Measurements from ENCODE around the gene PEX5L. TPM values are rescaled to one million over a fixed set of nuclear protein-coding genes. Genes with fewer than 3 reads are reported as not detected.
A peak's percentile ranks its signal among the peaks of the same experiment; 100 is the strongest.
"Not testable (repeated sequence)": the region's sequence is repeated elsewhere in the genome, so short reads cannot be mapped to it uniquely, and the experiment has no call there.

Gene PEX5L
- total and polyA plus RNA-seq, 8 donors = 1.1 to 30.2 (median 8.6) TPM

DNA sequence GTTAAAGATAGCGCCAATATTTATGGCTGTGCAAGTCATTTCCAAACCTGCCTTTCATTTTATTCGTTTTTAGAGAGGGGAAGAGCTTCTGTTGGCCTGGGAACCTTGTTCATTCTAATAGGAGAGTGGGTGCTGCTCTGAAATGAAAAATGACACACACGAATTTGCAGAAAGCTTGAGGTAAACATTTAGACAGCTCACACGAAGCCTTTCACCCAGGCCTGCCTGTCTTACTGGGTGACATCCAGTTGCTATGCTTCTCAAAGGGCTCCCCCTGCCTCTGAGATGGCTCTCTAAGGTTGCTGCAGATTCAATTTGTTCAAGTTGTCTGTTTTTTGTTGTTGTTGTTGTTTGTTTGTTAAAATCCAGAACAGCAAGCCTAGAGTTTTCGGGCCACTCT is 18.2 kb downstream of the PEX5L start:
- TF ChIP-seq, protein P1, sequence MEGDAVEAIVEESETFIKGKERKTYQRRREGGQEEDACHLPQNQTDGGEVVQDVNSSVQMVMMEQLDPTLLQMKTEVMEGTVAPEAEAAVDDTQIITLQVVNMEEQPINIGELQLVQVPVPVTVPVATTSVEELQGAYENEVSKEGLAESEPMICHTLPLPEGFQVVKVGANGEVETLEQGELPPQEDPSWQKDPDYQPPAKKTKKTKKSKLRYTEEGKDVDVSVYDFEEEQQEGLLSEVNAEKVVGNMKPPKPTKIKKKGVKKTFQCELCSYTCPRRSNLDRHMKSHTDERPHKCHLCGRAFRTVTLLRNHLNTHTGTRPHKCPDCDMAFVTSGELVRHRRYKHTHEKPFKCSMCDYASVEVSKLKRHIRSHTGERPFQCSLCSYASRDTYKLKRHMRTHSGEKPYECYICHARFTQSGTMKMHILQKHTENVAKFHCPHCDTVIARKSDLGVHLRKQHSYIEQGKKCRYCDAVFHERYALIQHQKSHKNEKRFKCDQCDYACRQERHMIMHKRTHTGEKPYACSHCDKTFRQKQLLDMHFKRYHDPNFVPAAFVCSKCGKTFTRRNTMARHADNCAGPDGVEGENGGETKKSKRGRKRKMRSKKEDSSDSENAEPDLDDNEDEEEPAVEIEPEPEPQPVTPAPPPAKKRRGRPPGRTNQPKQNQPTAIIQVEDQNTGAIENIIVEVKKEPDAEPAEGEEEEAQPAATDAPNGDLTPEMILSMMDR (IDR thresholded peaks at IDR 0.05) = no peak
- H3K9me3 ChIP-seq = no peaks in the 10 kb centered on the region
- intact Hi-C loops (cut with DNase I) = no loop called here
- H3K27me3 ChIP-seq = no peaks in the 10 kb centered on the region
- FAIRE-seq (no peak), DNase-seq (no peak), ATAC-seq (peak in 1 of 4 donors; percentile 40)
- no peaks in the 10 kb centered on the region for H3K36me3 ChIP-seq
- H3K27ac ChIP-seq = no peak overlapping the region
- no peaks in the 10 kb centered on the region for H3K4me1 ChIP-seq
- H3K4me3 ChIP-seq = no peak overlapping the region
- 46 to 50% methylated on average over 5 of the region's 5 CpGs for WGBS, 2 donors

DNA sequence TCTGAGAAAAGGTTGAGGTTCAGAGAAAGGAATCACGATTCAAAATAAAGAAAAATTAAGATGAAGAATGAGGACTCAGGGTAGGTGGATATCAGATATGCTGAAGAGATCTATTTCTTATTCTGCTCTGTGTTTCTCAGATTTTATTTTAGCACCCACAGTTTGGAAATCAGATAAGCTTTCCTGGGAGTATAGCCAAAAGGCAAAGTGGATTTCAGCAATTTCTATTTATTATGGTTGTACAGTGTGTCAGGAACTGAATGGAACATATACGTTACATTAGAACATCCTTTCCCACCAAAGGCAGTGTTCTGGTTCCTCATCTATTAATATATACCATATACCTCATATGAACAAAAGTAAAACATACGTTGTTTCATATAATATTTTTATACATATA is 18.9 kb downstream of the PEX5L start:
- ATAC-seq (no peak), DNase-seq (no peak), FAIRE-seq (no peak)
- TF ChIP-seq, protein P1 (IDR thresholded peaks at IDR 0.05) = no peak
- no peaks in the 10 kb centered on the region for H3K9me3 ChIP-seq
- H3K27ac ChIP-seq = no peak overlapping the region
- whole genome bisulfite sequencing, 2 donors = 56 to 67% methylated on average over 3 of the region's 3 CpGs
- intact Hi-C loops (cut with DNase I) = no loop called here
- no peaks in the 10 kb centered on the region for H3K36me3 ChIP-seq
- no peak overlapping the region for H3K4me3 ChIP-seq
- H3K27me3 ChIP-seq = no peaks in the 10 kb centered on the region
- H3K4me1 ChIP-seq = no peaks in the 10 kb centered on the region

DNA sequence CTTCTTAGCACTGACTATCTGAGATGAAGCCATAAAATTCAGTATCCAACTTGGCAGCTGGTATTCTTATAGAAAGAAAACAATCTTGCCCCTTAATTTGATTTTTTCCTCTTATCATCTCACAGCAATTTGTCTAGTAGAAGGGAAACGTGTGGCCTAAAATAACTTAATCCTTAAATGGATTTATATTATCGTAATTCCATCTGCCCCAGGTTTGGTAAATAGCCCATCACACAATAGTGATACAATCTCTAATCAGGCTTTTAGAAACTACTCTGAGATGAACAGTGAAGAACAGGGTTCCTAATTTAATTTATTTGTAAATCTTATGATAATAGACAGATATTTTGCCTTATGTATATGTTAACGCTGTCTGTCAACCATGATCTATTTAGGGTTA is 24.8 kb downstream of the PEX5L start:
- Histone ChIP-seq H3K4me1 (no peaks in the 10 kb centered on the region), H3K9me3 (no peaks in the 10 kb centered on the region), H3K27me3 (no peaks in the 10 kb centered on the region), H3K36me3 (no peaks in the 10 kb centered on the region), H3K27ac (no peak overlapping the region), H3K4me3 (no peak overlapping the region)
- FAIRE-seq (no peak), ATAC-seq (no peak), DNase-seq (no peak)
- 64 to 69% methylated on average over 3 of the region's 3 CpGs for WGBS, 2 donors
- intact Hi-C loops (cut with DNase I) = no loop called here
- TF ChIP-seq, protein P1 (IDR thresholded peaks at IDR 0.05) = no peak

DNA sequence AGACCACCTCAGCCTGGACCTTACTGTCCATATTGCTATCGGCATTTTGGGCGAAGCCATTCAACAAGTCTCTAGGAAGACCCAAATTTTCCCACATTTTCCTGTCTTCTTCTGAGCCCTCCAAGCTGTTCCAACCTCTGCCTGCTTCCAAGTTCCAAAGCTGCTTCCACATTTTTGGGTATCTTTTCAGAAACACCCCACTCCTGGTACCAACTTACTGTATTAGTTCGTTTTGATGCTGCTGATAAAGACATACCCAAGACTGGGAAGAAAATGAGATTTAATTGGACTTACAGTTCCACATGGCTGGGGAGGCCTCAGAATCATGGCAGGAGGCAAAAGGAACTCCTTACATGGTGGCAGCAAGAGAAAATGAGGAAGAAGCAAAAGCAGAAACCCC is 28.4 kb downstream of the PEX5L start:
- H3K36me3 ChIP-seq; FAIRE-seq; H3K27me3 ChIP-seq; H3K4me3 ChIP-seq; H3K4me1 ChIP-seq; ATAC-seq; H3K9me3 ChIP-seq; intact Hi-C loops (cut with DNase I); H3K27ac ChIP-seq; DNase-seq: not testable (repeated sequence)
- WGBS, 2 donors = 86 to 94% methylated on average over 3 of the region's 3 CpGs

DNA sequence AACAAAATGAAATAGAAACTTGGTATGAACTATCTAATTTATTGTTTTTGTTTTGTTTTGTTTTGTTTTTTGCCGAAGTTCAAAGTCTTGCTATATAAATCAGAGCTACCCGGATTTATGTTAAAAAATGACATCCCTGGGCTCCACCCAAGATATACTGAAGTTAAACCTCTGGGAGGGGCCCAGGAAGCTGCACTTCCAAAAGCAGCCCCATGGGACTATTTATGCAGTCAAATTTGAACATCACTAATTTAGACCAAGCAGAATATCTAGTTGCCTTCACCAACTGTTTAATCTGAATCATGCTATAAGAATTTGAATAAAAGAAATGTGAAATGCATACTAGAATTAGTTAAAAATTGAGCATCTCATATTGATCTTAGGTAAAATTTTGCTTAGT is 32.2 kb downstream of the PEX5L start:
- intact Hi-C loops (cut with DNase I) = no loop called here
- Histone ChIP-seq H3K27me3 (no peaks in the 10 kb centered on the region), H3K36me3 (no peaks in the 10 kb centered on the region), H3K27ac (no peak overlapping the region), H3K4me3 (no peak overlapping the region), H3K9me3 (no peaks in the 10 kb centered on the region), H3K4me1 (no peaks in the 10 kb centered on the region)
- WGBS, 2 donors = 87% methylated on average over 2 of the region's 2 CpGs
- DNase-seq (no peak), FAIRE-seq (no peak), ATAC-seq (no peak)
- TF ChIP-seq, protein P1 (IDR thresholded peaks at IDR 0.05) = no peak

DNA sequence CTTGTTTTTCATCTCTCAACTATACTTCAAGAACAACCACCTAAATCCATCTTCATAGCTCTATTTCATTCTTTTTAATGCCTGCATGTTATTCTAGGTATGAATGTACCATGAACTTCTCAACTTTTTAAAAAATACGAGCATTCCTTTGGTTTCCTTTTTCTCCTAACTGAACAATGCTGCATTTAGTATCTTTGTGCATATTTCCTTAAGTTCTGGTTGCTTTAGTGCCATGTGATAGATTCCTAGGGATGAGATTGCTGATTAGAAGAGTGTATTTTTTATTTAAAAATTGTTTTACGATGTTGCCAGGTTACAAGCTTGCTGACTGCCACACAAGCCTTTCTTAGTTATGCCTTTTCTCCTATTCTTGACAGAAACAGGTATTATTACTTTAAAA is 34.7 kb downstream of the PEX5L start:
- no peak overlapping the region for H3K27ac ChIP-seq
- H3K4me1 ChIP-seq = no peaks in the 10 kb centered on the region
- no peaks in the 10 kb centered on the region for H3K9me3 ChIP-seq
- DNase-seq = no peak
- H3K27me3 ChIP-seq = no peaks in the 10 kb centered on the region
- no peak for FAIRE-seq
- H3K4me3 ChIP-seq = no peak overlapping the region
- ATAC-seq = no peak
- no peaks in the 10 kb centered on the region for H3K36me3 ChIP-seq
- TF ChIP-seq, protein P1 (IDR thresholded peaks at IDR 0.05) = no peak
- intact Hi-C loops (cut with DNase I) = no loop called here
- WGBS, 2 donors = 76 to 83% methylated on average over 2 of the region's 2 CpGs

All from pancreas (tissue), 10 donors.